Natural killer cell (primary cell): ENCODE measurements around the gene TARS2. TPM values are rescaled to one million over a fixed set of nuclear protein-coding genes. Genes with fewer than 3 reads are reported as not detected.

ENCODE experiments used
- ATAC-seq, 3 donors: fragments of 150-1000 bp in 2 of 3; fragments of 200-7000 bp in 1 of 3; cut with Tn5 transposase; 1 replicate in 1 of 3; 2 replicates in 2 of 3; pipeline ENCODE4 v1.10.0; 2021; ENCODE audit warnings: mild to moderate bottlenecking in 2 of 3, moderate library complexity in 2 of 3
- DNase-seq, 2 donors: peaks; one replicate each; pipeline versions ENCODE4 v3.0.0 to v3.0.0-alpha.2; 2013 to 2021; ENCODE audit warnings: mixed read lengths in 1 of 2
- H3K27ac ChIP-seq: one replicate; pipeline ENCODE4 v1.5.1; 2013; ENCODE audit warnings: mild to moderate bottlenecking, low read length
- H3K27me3 ChIP-seq: one replicate; pipeline ENCODE4 v1.6.1; 2013; ENCODE audit warnings: low read length; ENCODE audit not compliant: control insufficient read depth, insufficient read depth
- H3K36me3 ChIP-seq: one replicate; pipeline ENCODE4 v1.6.1; 2013; ENCODE audit warnings: low read length; ENCODE audit not compliant: control insufficient read depth, insufficient read depth
- H3K4me1 ChIP-seq: one replicate; pipeline ENCODE4 v1.6.1; 2013; ENCODE audit warnings: low read length; ENCODE audit not compliant: control insufficient read depth, insufficient read depth
- H3K4me3 ChIP-seq: one replicate; pipeline ENCODE4 v1.5.1; 2013; ENCODE audit warnings: low read length
- H3K9me3 ChIP-seq: one replicate; pipeline ENCODE4 v1.6.1; 2013; ENCODE audit warnings: low read length; ENCODE audit not compliant: control insufficient read depth, insufficient read depth
- H3K27ac Mint-ChIP-seq, 2 donors: one replicate each; pipeline ENCODE4 v1.8.0; 2022; ENCODE audit warnings: mild to moderate bottlenecking in 2 of 2, mixed read lengths in 2 of 2, moderate library complexity in 1 of 2
- H3K27me3 Mint-ChIP-seq, 2 donors: one replicate each; pipeline ENCODE4 v1.8.0; 2022; ENCODE audit warnings: low read depth in 2 of 2, mixed read lengths in 2 of 2
- H3K36me3 Mint-ChIP-seq: one replicate; pipeline ENCODE4 v1.8.0; 2022; ENCODE audit warnings: mixed read lengths
- H3K4me1 Mint-ChIP-seq, 2 donors: one replicate each; pipeline ENCODE4 v1.8.0; 2022; ENCODE audit warnings: mixed read lengths in 2 of 2
- H3K4me3 Mint-ChIP-seq: one replicate; pipeline ENCODE4 v1.8.0; 2022; ENCODE audit warnings: mild to moderate bottlenecking, moderate library complexity, mixed read lengths
- H3K9me3 Mint-ChIP-seq, 2 donors: one replicate each; pipeline ENCODE4 v1.8.0; 2022; ENCODE audit warnings: mixed read lengths in 2 of 2
- WGBS: methylation state at CpG from one replicate; pipeline ENCODE4 v1.1.7; 2013; ENCODE audit warnings: missing lambda C conversion rate; ENCODE audit not compliant: insufficient coverage; 5-methylcytosine and 5-hydroxymethylcytosine counted together
- intact Hi-C: fragments of 100-400 bp; cut with micrococcal nuclease; formaldehyde crosslinking; loops from one replicate; pipeline ENCODE4 v1.14.2; 2022
- total RNA-seq, 4 donors: library from RNA; stranded (reverse); fragments of 120-200 nt in 1 of 4; gene quantifications; one replicate each; pipeline versions ENCODE4 v1.2.3 to v1.2.4, GENCODE V29; 2013 to 2022
- TF ChIP-seq, protein P1 (sequence below): fragments of 200-600 bp; IDR thresholded peaks from one replicate; pipeline ENCODE4 v1.8.0; 2022; ENCODE audit warnings: antibody characterized with exemption

The TARS2 gene
- total RNA-seq, 3 donors from 2014 or later (not counting 1 experiment from before 2014, with no cell fraction given), result 34.7 to 50.0 (median 44.9) TPM

DNA sequence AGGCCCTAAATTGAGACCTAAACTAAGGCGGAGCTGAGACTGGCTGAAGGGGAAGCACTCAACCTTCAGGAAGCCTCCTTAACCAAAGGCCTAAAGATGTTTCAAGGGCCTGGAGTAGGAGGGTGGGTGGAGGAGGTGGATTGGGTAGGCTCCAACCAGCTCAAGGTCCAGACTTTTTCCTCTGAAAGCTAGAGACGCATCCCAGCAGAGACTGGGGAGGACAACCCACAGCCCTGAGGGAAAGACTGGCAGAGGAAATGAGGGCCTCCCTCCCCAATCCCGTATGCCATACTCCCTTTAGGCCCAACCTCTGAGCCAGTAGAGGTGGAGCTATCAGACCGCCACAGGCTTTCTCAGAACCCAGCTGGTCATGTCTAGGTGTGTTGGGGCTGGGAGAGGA, 21.8 kb downstream of the TARS2 start:
- no peak overlapping the region for H3K27ac Mint-ChIP-seq
- Histone ChIP-seq H3K4me3 (no peak overlapping the region), H3K9me3 (no peaks in the 10 kb centered on the region), H3K27ac (no peak overlapping the region), H3K27me3 (no peaks in the 10 kb centered on the region), H3K36me3 (peaks cover 36% of the 10 kb centered on the region), H3K4me1 (no peaks in the 10 kb centered on the region)
- no peak overlapping the region for H3K4me3 Mint-ChIP-seq
- DNase-seq, result no peak
- intact Hi-C loops, result no loop called here
- WGBS, result 100% methylated on average over 3 of the region's 4 CpGs
- H3K27me3 Mint-ChIP-seq, result no peaks in the 10 kb centered on the region
- TF ChIP-seq, protein P1, sequence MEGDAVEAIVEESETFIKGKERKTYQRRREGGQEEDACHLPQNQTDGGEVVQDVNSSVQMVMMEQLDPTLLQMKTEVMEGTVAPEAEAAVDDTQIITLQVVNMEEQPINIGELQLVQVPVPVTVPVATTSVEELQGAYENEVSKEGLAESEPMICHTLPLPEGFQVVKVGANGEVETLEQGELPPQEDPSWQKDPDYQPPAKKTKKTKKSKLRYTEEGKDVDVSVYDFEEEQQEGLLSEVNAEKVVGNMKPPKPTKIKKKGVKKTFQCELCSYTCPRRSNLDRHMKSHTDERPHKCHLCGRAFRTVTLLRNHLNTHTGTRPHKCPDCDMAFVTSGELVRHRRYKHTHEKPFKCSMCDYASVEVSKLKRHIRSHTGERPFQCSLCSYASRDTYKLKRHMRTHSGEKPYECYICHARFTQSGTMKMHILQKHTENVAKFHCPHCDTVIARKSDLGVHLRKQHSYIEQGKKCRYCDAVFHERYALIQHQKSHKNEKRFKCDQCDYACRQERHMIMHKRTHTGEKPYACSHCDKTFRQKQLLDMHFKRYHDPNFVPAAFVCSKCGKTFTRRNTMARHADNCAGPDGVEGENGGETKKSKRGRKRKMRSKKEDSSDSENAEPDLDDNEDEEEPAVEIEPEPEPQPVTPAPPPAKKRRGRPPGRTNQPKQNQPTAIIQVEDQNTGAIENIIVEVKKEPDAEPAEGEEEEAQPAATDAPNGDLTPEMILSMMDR, result no peak
- H3K36me3 Mint-ChIP-seq, result peaks cover 9% of the 10 kb centered on the region
- no peak for ATAC-seq
- no peaks in the 10 kb centered on the region for H3K9me3 Mint-ChIP-seq
- peaks cover 5 to 11% of the 10 kb centered on the region in 2 donors for H3K4me1 Mint-ChIP-seq

DNA sequence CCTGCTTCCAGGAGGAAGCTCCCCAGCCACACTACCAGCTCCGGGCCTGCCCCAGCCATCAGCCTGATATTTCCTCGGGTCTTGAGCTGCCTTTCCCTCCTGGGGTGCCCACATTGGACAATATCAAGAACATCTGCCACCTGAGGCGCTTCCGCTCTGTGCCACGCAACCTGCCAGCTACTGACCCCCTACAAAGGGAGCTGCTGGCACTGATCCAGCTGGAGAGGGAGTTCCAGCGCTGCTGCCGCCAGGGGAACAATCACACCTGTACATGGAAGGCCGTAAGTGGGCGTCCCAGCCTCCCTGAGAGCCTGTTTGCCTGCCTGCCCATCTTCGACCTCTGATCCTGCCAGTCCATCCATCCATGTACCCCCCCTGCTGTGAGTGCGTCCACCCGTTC, 24.3 kb downstream of the TARS2 start:
- no peaks in the 10 kb centered on the region for H3K36me3 Mint-ChIP-seq
- intact Hi-C loops, result no loop called here
- 93% methylated on average over 12 of the region's 12 CpGs for WGBS

DNA sequence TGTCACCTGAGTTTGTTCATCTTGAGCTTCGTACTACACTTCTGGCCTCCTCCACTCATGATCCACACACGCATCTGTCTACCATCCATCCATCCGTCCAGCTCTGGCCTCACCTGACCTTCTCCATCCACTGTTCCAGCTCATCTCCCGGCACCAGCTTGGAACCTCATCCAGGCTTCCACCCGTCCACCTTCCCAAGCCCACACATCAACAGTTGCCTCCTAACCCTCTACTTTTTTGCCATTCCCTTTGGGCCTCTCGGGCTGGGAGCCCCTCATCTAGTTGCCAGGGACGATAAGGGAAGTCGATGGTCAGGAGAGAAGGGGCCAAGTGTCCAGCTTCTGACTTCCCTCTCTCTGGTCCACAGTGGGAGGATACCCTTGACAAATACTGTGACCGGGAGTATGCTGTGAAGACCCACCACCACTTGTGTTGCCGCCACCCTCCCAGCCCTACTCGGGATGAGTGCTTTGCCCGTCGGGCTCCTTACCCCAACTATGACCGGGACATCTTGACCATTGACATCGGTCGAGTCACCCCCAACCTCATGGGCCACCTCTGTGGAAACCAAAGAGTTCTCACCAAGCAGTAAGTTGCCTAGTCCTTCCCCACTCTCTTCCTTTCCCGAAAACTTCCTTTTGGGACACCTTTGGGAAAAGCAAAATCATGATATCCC, 24.9 kb downstream of the TARS2 start:
- Histone ChIP-seq H3K27me3 (no peaks in the 10 kb centered on the region), H3K4me1 (peaks cover 16% of the 10 kb centered on the region), H3K9me3 (no peaks in the 10 kb centered on the region), H3K4me3 (no peak overlapping the region), H3K36me3 (peaks cover 6% of the 10 kb centered on the region), H3K27ac (no peak overlapping the region)
- WGBS, result 95% methylated on average over 17 of the region's 17 CpGs
- no peak overlapping the region for H3K4me3 Mint-ChIP-seq
- H3K27ac Mint-ChIP-seq, result no peak overlapping the region
- ATAC-seq (no peak), DNase-seq (no peak)
- no peaks in the 10 kb centered on the region for H3K9me3 Mint-ChIP-seq
- H3K27me3 Mint-ChIP-seq, result no peaks in the 10 kb centered on the region
- intact Hi-C loops, result no loop called here
- H3K36me3 Mint-ChIP-seq, result no peaks in the 10 kb centered on the region
- peaks cover 13 to 25% of the 10 kb centered on the region in 2 donors for H3K4me1 Mint-ChIP-seq
- TF ChIP-seq, protein P1, result no peak

More for the DNA sequence above, 24.3 kb downstream of the TARS2 start:
- peaks cover 16% of the 10 kb centered on the region for H3K4me1 ChIP-seq
- H3K36me3 ChIP-seq, result peaks cover 11% of the 10 kb centered on the region
- H3K4me3 ChIP-seq, result no peak overlapping the region
- TF ChIP-seq, protein P1, result no peak
- Mint-ChIP-seq H3K9me3 (no peaks in the 10 kb centered on the region), H3K27ac (no peak overlapping the region), H3K4me1 (peaks cover 13 to 23% of the 10 kb centered on the region in 2 donors), H3K27me3 (no peaks in the 10 kb centered on the region), H3K4me3 (no peak overlapping the region)
- no peak for ATAC-seq
- H3K27me3 ChIP-seq, result no peaks in the 10 kb centered on the region
- H3K9me3 ChIP-seq, result no peaks in the 10 kb centered on the region
- DNase-seq, result no peak
- no peak overlapping the region for H3K27ac ChIP-seq

DNA sequence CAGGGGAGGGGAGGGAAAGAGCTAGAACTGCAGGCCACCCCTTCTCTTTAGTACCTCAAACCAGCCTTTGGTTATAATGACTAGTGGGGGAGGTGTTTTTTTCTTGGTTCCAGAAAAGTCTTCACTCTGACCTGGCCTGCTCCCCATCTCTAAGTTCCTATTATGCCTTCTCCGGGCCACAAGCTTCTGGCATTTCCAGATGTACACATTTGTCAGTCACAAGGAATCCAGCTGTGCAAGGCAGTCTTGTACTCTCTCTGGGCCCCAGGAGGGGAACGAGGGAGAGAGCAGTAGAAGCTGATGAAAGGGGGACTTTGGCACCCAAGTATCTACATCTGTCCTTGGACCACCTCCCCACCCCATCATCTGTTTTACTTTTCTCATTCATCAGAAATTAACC, 25.6 kb downstream of the TARS2 start:
- H3K9me3 ChIP-seq, result no peaks in the 10 kb centered on the region
- H3K4me3 Mint-ChIP-seq, result no peak overlapping the region
- 95% methylated on average over 2 of the region's 2 CpGs for WGBS
- DNase-seq, result no peak
- H3K4me1 Mint-ChIP-seq, result peaks cover 10 to 26% of the 10 kb centered on the region in 2 donors
- no peak overlapping the region for H3K4me3 ChIP-seq
- H3K27ac ChIP-seq, result no peak overlapping the region
- TF ChIP-seq, protein P1, result no peak
- H3K27me3 ChIP-seq, result no peaks in the 10 kb centered on the region
- no peaks in the 10 kb centered on the region for H3K27me3 Mint-ChIP-seq
- no peaks in the 10 kb centered on the region for H3K36me3 Mint-ChIP-seq
- no peaks in the 10 kb centered on the region for H3K9me3 Mint-ChIP-seq
- peaks cover 3% of the 10 kb centered on the region for H3K36me3 ChIP-seq
- H3K27ac Mint-ChIP-seq, result no peak overlapping the region
- H3K4me1 ChIP-seq, result peaks cover 16% of the 10 kb centered on the region
- ATAC-seq, result no peak
- intact Hi-C loops, result no loop called here
